K562 (cell line): ENCODE results near the gene R3HDM1. TPM values are rescaled to one million over a fixed set of nuclear protein-coding genes. Genes with fewer than 3 reads are reported as not detected.

ENCODE experiments used
- ATAC-seq: fragments of 200-7000 bp; cut with Tn5 transposase; 3 replicates; pipeline ENCODE4 v1.9.1; 2020; ENCODE audit warnings: moderate library complexity
- BruUV-seq: library from RNA; stranded (reverse); fragments of 400-500 nt; replicated peaks from 2 replicates; lab custom pipeline; 2021; lab: Mats Ljungman, UMichigan
- CTCF ChIA-PET: fragments of 300-600 bp; formaldehyde crosslinking; extraction: SDS; loops from one replicate; lab custom pipeline; 2021; ENCODE audit warnings: low intra/inter-chr PET ratio; lab: Yijun Ruan, JAX
- POLR2A ChIA-PET: fragments of 300-600, 350-650 bp; sonication (Branson Sonifier 250); formaldehyde crosslinking; extraction: SDS; loops from one replicate; lab custom pipeline; 2021; ENCODE audit warnings: antibody characterized with exemption, inconsistent platforms; lab: Yijun Ruan, JAX
- DNase-seq, 4 experiments: peaks; one replicate each; pipeline versions ENCODE4 v3.0.0 to v3.0.0-alpha.2; 2011 to 2018; ENCODE audit warnings: low spot score in 3 of 4, mixed read lengths in 3 of 4; ENCODE audit errors: extremely low read depth in 1 of 4
- FAIRE-seq: peaks from 2 replicates; lab custom pipeline; 2011; peaks lifted over from hg19 to GRCh38; lab: Jason Lieb, UNC
- H2AFZ ChIP-seq: 2 replicates; pipeline ENCODE4 v1.6.0; 2011; ENCODE audit warnings: low read depth, low read length, control low read depth, inconsistent platforms
- H3K27ac ChIP-seq: fragments of 200-600 bp; 3 replicates; pipeline ENCODE4 v1.8.0; 2011; ENCODE audit warnings: low read depth, mild to moderate bottlenecking, control low read depth, inconsistent platforms, low read length, moderate library complexity, mixed read lengths; ENCODE audit errors: extremely low read depth
- H3K27me3 ChIP-seq, 2 experiments: fragments of 300-600 bp in 1 of 2; 2 replicates in 1 of 2; 3 replicates in 1 of 2; pipeline versions ENCODE4 v1.6.0 to v1.8.0; 2011; ENCODE audit warnings: inconsistent platforms in 2 of 2, low read length in 2 of 2, mild to moderate bottlenecking in 1 of 2, mixed read lengths in 1 of 2, moderate library complexity in 1 of 2; ENCODE audit not compliant: control insufficient read depth in 2 of 2, insufficient read depth in 2 of 2
- H3K36me3 ChIP-seq: fragments of 300-600 bp; 3 replicates; pipeline ENCODE4 v1.8.0; 2011; ENCODE audit warnings: mild to moderate bottlenecking, low read length, inconsistent platforms; ENCODE audit not compliant: control insufficient read depth, insufficient read depth
- H3K4me1 ChIP-seq, 2 experiments: fragments of 200-600 bp in 1 of 2; replicated peaks in 1 of 2; 2 replicates in 1 of 2; 3 replicates in 1 of 2; pipeline versions ENCODE4 v1.5.1 to v1.8.0; 2011; ENCODE audit warnings: inconsistent platforms in 2 of 2, low read length in 2 of 2, mild to moderate bottlenecking in 1 of 2, mixed read lengths in 1 of 2, moderate library complexity in 1 of 2; ENCODE audit not compliant: control insufficient read depth in 2 of 2, insufficient read depth in 2 of 2
- H3K4me2 ChIP-seq: 2 replicates; pipeline ENCODE4 v1.6.1; 2011; ENCODE audit warnings: low read length, control low read depth, inconsistent platforms, mixed read lengths; ENCODE audit not compliant: insufficient read depth
- H3K4me3 ChIP-seq: fragments of 200-600 bp; sonication (generic), shearing (Covaris generic); 2 replicates; pipeline ENCODE4 v1.5.1; 2016; ENCODE audit warnings: control low read depth, inconsistent platforms
- H3K79me2 ChIP-seq: fragments of 200-600 bp; 3 replicates; pipeline ENCODE4 v1.8.0; 2011; ENCODE audit warnings: low read length, inconsistent platforms; ENCODE audit not compliant: control insufficient read depth, insufficient read depth
- H3K9ac ChIP-seq, 2 experiments: 2 replicates each; pipeline versions ENCODE4 v1.6.0 to v1.6.1; 2011; ENCODE audit warnings: low read depth in 2 of 2, low read length in 2 of 2, control low read depth in 1 of 2, inconsistent platforms in 1 of 2, mild to moderate bottlenecking in 1 of 2, mixed read lengths in 1 of 2; ENCODE audit not compliant: insufficient read depth in 1 of 2
- H3K9me1 ChIP-seq: one replicate; pipeline ENCODE4 v1.6.0; 2011; ENCODE audit warnings: inconsistent platforms, mild to moderate bottlenecking, low read length, moderate library complexity; ENCODE audit not compliant: control insufficient read depth, insufficient read depth
- H3K9me3 ChIP-seq: replicated peaks from 2 replicates; pipeline ENCODE4 v1.5.1; 2011; ENCODE audit warnings: low read depth, low read length, inconsistent platforms; ENCODE audit not compliant: control insufficient read depth, insufficient read depth
- H4K20me1 ChIP-seq: replicated peaks from 2 replicates; pipeline ENCODE4 v1.6.1; 2011; ENCODE audit warnings: low read length, inconsistent platforms, mixed read lengths; ENCODE audit not compliant: control insufficient read depth, insufficient read depth
- CBFA2T2 ChIP-seq: fragments of 450-650 bp; conservative IDR thresholded peaks from 2 replicates; pipeline ENCODE4 v1.6.1; 2017; ENCODE audit warnings: mild to moderate bottlenecking
- CHD2 ChIP-seq: IDR thresholded peaks from 2 replicates; pipeline ENCODE4 v1.6.1; 2011; ENCODE audit warnings: low read depth, low read length
- HMG20A ChIP-seq: fragments of 450-650 bp; formaldehyde crosslinking; conservative IDR thresholded peaks from 2 replicates; pipeline ENCODE4 v1.4.0; 2020; ENCODE audit warnings: mild to moderate bottlenecking, mixed read lengths
- RFX5 ChIP-seq: IDR thresholded peaks from 2 replicates; pipeline ENCODE4 v1.6.1; 2011; ENCODE audit warnings: low read depth, mild to moderate bottlenecking, improper control_type of control experiment, low read length
- ZBTB1 ChIP-seq: sonication (generic); formaldehyde crosslinking; IDR thresholded peaks from 2 replicates; pipeline ENCODE4 v1.8.1; 2023; ENCODE audit warnings: missing genetic modification reagents, low read depth, mild to moderate bottlenecking, borderline replicate concordance
- ZNF583 ChIP-seq: fragments of 250-450 bp; sonication (Bioruptor Pico); IDR thresholded peaks from 2 replicates; pipeline ENCODE4 v1.4.0; 2020
- ZNF609 ChIP-seq: sonication (generic); formaldehyde crosslinking; IDR thresholded peaks from 2 replicates; pipeline ENCODE4 v1.8.1; 2023; ENCODE audit warnings: missing genetic modification reagents, mild to moderate bottlenecking, borderline replicate concordance
- WGBS: fragments of 100-300 bp; shearing (Covaris generic); methylation state at CpG from one replicate; pipeline ENCODE4 v1.1.6; 2016; ENCODE audit warnings: low coverage, mixed read lengths; ENCODE audit not compliant: insufficient coverage; ENCODE audit errors: missing lambda C conversion rate; 5-methylcytosine and 5-hydroxymethylcytosine counted together
- in situ Hi-C: fragments of 300-500 bp; cut with MboI; formaldehyde crosslinking; loops from 4 replicates; pipeline ENCODE4 v1.15.0; 2018; ENCODE audit warnings: inconsistent platforms, mixed read lengths
- intact Hi-C: fragments of 100-400 bp; cut with micrococcal nuclease; formaldehyde crosslinking; loops from 2 replicates; pipeline ENCODE4 v1.14.2; 2022
- polyA plus RNA-seq, 8 experiments: library from polyadenylated mRNA; depleted of rRNA in 4 of 8; stranded (reverse) in 5 of 8; unstranded in 3 of 8; fragments of >200 nt; fragmentation: Nextera tagmentation in 2 of 8; fragmentation: Illumina TruSeq in 1 of 8; extraction: Ambion mirVana in 2 of 8; extraction: Trizol in 1 of 8; gene quantifications; 2 replicates each; pipeline versions ENCODE4 v1.2.1 to v1.2.3, GENCODE V29; 2011 to 2014; ENCODE audit warnings: inconsistent platforms in 1 of 8, missing spikeins in 1 of 8
- total RNA-seq, 7 experiments: library from RNA; depleted of rRNA in 6 of 7; stranded (reverse); fragments of >200 nt in 6 of 7; fragmentation: Illumina TruSeq in 2 of 7; extraction: Trizol in 2 of 7; gene quantifications; 2 replicates each; pipeline versions ENCODE4 v1.2.1 to v1.2.3, GENCODE V29; 2011 to 2021; ENCODE audit warnings: low replicate concordance in 1 of 7
- TF ChIP-seq, protein P1 (sequence below): fragments of 200-800 bp; sonication (Bioruptor generic); IDR thresholded peaks from 2 replicates; pipeline ENCODE4 v1.6.1; 2017; ENCODE audit warnings: missing genetic modification characterization, missing compliant biosample characterization
- TF ChIP-seq, protein P2 (sequence below): fragments of 450-650 bp; IDR thresholded peaks from 2 replicates; pipeline ENCODE4 v1.6.1; 2018; ENCODE audit warnings: mild to moderate bottlenecking, low read depth; ENCODE audit not compliant: partially characterized antibody

Gene R3HDM1
- total and polyA plus RNA-seq, 9 of the 15 experiments (the other 6 are each of a cell fraction or from before 2014, with no cell fraction given), result 12.4 to 89.4 (median 31.0) TPM

DNA sequence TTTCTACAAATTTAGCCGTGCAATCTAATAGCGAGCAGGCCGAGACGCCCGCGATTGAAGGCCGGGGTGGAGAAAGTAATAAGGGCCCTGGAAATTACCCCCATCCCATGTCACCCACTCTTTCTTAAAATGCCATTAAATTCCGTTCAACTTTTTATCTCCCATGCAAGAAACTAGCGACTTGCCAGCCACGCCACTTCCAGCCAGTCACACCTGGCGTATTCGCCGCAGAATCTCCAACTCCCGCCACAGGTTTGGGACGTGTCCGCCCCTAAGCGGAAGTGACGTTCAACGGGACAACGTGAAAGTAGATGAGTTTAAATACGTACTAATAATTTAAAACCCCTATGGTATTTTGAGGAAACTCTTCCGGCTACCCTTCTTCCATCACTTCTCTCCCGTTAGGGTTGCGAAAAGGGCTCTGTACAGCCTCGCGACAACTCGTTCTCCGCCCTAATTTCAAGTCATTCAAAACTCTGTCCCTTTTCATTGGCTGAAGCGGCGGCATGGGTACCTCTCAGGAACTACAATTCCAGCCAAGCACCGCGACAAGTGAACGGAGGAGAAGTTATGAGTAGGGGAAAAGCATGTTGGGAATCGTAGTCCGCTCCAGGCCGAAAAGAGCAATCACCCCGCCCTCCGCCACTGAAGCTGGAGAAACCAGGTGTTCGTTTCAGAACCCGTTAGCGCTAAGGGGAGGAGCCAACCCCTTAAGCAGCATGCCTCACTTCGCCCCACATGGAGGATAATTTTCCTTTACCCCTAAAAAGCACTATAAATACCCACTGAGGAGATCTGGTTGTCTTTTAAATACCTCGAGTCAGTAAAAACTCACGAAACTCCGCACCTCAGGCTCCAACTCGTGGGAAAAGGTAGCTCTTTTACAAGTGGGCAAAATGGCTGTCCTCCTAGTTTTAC, 712 bp upstream of the R3HDM1 start, which contains the start of gene ZRANB3 (continued):
- peak; percentile 94 for TF ChIP-seq CHD2
- TF ChIP-seq, protein P1, sequence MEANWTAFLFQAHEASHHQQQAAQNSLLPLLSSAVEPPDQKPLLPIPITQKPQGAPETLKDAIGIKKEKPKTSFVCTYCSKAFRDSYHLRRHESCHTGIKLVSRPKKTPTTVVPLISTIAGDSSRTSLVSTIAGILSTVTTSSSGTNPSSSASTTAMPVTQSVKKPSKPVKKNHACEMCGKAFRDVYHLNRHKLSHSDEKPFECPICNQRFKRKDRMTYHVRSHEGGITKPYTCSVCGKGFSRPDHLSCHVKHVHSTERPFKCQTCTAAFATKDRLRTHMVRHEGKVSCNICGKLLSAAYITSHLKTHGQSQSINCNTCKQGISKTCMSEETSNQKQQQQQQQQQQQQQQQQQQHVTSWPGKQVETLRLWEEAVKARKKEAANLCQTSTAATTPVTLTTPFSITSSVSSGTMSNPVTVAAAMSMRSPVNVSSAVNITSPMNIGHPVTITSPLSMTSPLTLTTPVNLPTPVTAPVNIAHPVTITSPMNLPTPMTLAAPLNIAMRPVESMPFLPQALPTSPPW (CRISPR knock-in tag), result no peak; the same call in 1 of the 2 replicates

DNA sequence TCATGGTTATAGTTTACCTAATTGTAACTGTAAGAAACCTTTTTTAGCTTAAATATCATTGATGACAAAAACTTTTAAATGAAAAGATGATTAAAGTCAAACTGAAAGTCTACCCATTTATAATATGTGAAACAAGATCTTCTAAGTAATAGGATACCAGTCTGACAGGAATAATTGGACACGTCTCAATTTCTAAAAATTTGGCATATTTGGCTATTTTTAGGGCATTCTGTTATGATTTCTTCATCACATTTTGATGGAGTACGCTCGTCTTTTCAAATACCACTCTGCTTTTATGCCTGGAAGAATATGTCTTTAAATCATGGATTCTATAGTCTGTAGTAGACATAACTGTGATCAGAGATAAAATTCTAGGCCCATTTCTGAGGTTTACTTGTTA, 1.3 kb downstream of the R3HDM1 start:
- ATAC-seq (no peak), DNase-seq (no peak), FAIRE-seq (no peak)
- Histone ChIP-seq H3K79me2 (peaks cover 77% of the 10 kb centered on the region), H2AFZ (no peak overlapping the region), H3K4me2 (peak overlapping the region; percentile 7; the same call in 1 of the 2 replicates), H3K4me1 (peaks cover 0 to 15% of the 10 kb centered on the region in 2 experiments; a peak in 3 of 5 replicates), H3K9ac (peak overlapping the region in 1 of 2 experiments; percentile 14; a peak in 1 of 4 replicates), H4K20me1 (no peaks in the 10 kb centered on the region), H3K9me3 (no peaks in the 10 kb centered on the region), H3K4me3 (no peak overlapping the region; the same call in 1 of the 2 replicates), H3K27ac (no peak overlapping the region), H3K27me3 (no peaks in the 10 kb centered on the region), H3K9me1 (no peaks in the 10 kb centered on the region), H3K36me3 (peaks cover 7% of the 10 kb centered on the region; the same call in 1 of the 3 replicates)
- 26% methylated on average over 3 of the region's 3 CpGs for WGBS
- ChIA-PET POLR2A (interaction anchor here (2.2 kb wide), 1 partner anchor 11 kb away, joined by 14 read pairs; no protein-coding TSS in a partner anchor), CTCF (no interaction called here)
- in situ Hi-C loops (no loop called here), intact Hi-C loops (loop anchor here (5.0 to 10.0 kb wide), 3 partner anchors 332 to 530 kb away; partner anchors contain the start of gene RAB3GAP1)
- TSS peak; percentile 47 for BruUV-seq
- TF ChIP-seq HMG20A (CRISPR knock-in tag) (no peak), CBFA2T2 (no peak), ZNF609 (CRISPR knock-in tag) (no peak), RFX5 (no peak), ZBTB1 (no peak), ZNF583 (CRISPR knock-in tag) (no peak)
- TF ChIP-seq, protein P2, sequence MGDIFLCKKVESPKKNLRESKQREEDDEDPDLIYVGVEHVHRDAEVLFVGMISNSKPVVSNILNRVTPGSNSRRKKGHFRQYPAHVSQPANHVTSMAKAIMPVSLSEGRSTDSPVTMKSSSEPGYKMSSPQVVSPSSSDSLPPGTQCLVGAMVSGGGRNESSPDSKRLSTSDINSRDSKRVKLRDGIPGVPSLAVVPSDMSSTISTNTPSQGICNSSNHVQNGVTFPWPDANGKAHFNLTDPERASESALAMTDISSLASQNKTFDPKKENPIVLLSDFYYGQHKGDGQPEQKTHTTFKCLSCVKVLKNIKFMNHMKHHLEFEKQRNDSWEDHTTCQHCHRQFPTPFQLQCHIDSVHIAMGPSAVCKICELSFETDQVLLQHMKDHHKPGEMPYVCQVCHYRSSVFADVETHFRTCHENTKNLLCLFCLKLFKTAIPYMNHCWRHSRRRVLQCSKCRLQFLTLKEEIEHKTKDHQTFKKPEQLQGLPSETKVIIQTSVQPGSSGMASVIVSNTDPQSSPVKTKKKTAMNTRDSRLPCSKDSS, result no peak
